ENCODE results near the gene RANBP1. TPM values are rescaled to one million over a fixed set of nuclear protein-coding genes. Genes with fewer than 3 reads are reported as not detected.

RANBP1 gene
- polyA plus RNA-seq, 1 of the 3 experiments (the other 2 are of a cell fraction) = 502 TPM

DNA sequence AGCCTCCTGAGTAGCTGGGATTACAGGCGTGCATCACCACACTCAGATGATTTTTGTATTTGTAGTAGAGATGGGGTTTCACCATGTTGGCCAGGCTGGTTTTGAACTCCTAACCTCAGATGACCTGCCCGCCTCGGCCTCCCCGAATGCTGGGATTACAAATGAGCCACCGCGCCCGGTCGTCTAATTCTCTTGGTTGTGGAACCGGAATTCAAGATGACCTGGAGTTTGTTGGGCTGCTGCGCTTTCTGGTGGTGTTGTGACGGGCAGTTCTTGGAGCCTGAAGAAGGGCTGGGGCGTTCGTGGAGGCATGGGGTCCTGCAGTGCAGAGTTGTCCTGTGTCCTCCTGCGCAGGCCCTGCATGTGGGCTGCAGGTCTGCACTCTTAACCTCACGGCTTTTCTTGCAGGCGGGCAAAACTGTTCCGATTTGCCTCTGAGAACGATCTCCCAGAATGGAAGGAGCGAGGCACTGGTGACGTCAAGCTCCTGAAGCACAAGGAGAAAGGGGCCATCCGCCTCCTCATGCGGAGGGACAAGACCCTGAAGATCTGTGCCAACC lies 6.0 kb downstream of the RANBP1 start:
- WGBS (ENCODE audit: low lambda C conversion rate) = 93% methylated on average over 22 of the region's 22 CpGs
- Histone ChIP-seq H3K27ac (ENCODE audit: low read depth in 2 of 2, low read length in 1 of 2) (no peak overlapping the region), H3K27me3 (ENCODE audit: insufficient read depth) (no peaks in the 10 kb centered on the region), H2AFZ (ENCODE audit: low read depth) (no peak overlapping the region), H3F3A (replicated peaks; ENCODE audit: insufficient read depth) (peaks cover 15% of the 10 kb centered on the region), H3K36me3 (replicated peaks in 1 of 2; ENCODE audit: control insufficient read depth in 1 of 2, insufficient read depth in 2 of 2, low read length in 1 of 2) (peaks cover 33 to 59% of the 10 kb centered on the region in 2 experiments), H3K9me2 (no peaks in the 10 kb centered on the region), H3K4me1 (ENCODE audit: control insufficient read depth in 1 of 2, insufficient read depth in 2 of 2, low read depth in 1 of 2, low read length in 1 of 2) (peaks cover 9 to 14% of the 10 kb centered on the region in 2 experiments; a peak in 3 of 4 replicates), H3K4me3 (ENCODE audit: low read depth in 2 of 2, low read length in 1 of 2) (no peak overlapping the region), H3K9ac (no peak overlapping the region), H3K9me3 (no peaks in the 10 kb centered on the region), H3K79me2 (ENCODE audit: insufficient read depth) (peaks cover 64% of the 10 kb centered on the region), H4K20me1 (ENCODE audit: insufficient read depth) (peaks cover 14% of the 10 kb centered on the region; the same call in 1 of the 2 replicates), H3K4me2 (no peak overlapping the region)
- POLR2A ChIA-PET = no interaction called here
- no peak for DNase-seq
- CTCF ChIA-PET = no interaction called here
- no peak for TF ChIP-seq FOXJ3 (CRISPR knock-in tag; IDR thresholded peaks at IDR 0.05)
- TF ChIP-seq GABPA (IDR thresholded peaks at IDR 0.05; ENCODE audit: low read depth) = no peak
- no peak for TF ChIP-seq RXRA (IDR thresholded peaks at IDR 0.05; ENCODE audit: borderline replicate concordance, low read depth)
- no peak for TF ChIP-seq RFX5 (IDR thresholded peaks at IDR 0.05; ENCODE audit: low read length)
- TF ChIP-seq, protein P1, sequence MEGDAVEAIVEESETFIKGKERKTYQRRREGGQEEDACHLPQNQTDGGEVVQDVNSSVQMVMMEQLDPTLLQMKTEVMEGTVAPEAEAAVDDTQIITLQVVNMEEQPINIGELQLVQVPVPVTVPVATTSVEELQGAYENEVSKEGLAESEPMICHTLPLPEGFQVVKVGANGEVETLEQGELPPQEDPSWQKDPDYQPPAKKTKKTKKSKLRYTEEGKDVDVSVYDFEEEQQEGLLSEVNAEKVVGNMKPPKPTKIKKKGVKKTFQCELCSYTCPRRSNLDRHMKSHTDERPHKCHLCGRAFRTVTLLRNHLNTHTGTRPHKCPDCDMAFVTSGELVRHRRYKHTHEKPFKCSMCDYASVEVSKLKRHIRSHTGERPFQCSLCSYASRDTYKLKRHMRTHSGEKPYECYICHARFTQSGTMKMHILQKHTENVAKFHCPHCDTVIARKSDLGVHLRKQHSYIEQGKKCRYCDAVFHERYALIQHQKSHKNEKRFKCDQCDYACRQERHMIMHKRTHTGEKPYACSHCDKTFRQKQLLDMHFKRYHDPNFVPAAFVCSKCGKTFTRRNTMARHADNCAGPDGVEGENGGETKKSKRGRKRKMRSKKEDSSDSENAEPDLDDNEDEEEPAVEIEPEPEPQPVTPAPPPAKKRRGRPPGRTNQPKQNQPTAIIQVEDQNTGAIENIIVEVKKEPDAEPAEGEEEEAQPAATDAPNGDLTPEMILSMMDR (IDR thresholded peaks at IDR 0.05) = no peak
- TF ChIP-seq POLR2AphosphoS5 (IDR thresholded peaks at IDR 0.05; ENCODE audit: low read depth, low read length) = no peak
- no peak for TF ChIP-seq SMC3 (IDR thresholded peaks at IDR 0.05; ENCODE audit: low read depth, low read length)
- no peak for TF ChIP-seq TEAD4 (IDR thresholded peaks at IDR 0.05; ENCODE audit: borderline replicate concordance, insufficient read depth)
- TF ChIP-seq ELF1 (IDR thresholded peaks at IDR 0.05) = no peak
- TF ChIP-seq, protein P2, sequence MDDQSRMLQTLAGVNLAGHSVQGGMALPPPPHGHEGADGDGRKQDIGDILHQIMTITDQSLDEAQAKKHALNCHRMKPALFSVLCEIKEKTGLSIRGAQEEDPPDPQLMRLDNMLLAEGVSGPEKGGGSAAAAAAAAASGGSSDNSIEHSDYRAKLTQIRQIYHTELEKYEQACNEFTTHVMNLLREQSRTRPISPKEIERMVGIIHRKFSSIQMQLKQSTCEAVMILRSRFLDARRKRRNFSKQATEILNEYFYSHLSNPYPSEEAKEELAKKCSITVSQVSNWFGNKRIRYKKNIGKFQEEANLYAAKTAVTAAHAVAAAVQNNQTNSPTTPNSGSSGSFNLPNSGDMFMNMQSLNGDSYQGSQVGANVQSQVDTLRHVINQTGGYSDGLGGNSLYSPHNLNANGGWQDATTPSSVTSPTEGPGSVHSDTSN (IDR thresholded peaks at IDR 0.05) = no peak
- TF ChIP-seq, protein P3, sequence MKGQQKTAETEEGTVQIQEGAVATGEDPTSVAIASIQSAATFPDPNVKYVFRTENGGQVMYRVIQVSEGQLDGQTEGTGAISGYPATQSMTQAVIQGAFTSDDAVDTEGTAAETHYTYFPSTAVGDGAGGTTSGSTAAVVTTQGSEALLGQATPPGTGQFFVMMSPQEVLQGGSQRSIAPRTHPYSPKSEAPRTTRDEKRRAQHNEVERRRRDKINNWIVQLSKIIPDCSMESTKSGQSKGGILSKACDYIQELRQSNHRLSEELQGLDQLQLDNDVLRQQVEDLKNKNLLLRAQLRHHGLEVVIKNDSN (IDR thresholded peaks at IDR 0.05; ENCODE audit: borderline replicate concordance, low read depth) = no peak
- TF ChIP-seq RAD21 (IDR thresholded peaks at IDR 0.05; ENCODE audit: low read length) = no peak
- TF ChIP-seq TAF1 (IDR thresholded peaks at IDR 0.05; ENCODE audit: borderline replicate concordance, low read depth, low read length) = no peak
- no peak for TF ChIP-seq GATA2 (CRISPR knock-in tag; IDR thresholded peaks at IDR 0.05)
- TF ChIP-seq TCF12 (IDR thresholded peaks at IDR 0.05) = no peak

All from SK-N-SH (cell line).